GM12878 (cell line): ENCODE data around the gene MPIG6B. TPM values are rescaled to one million over a fixed set of nuclear protein-coding genes. Genes with fewer than 3 reads are reported as not detected.

Experiments
- ATAC-seq: fragments of 200-7000 bp; cut with Tn5 transposase; 3 replicates; pipeline ENCODE4 v1.9.1; 2020; ENCODE audit warnings: mild to moderate bottlenecking, moderate library complexity
- BruUV-seq: library from RNA; stranded (reverse); fragments of 400-500 nt; replicated peaks from 2 replicates; lab custom pipeline; 2021; lab: Mats Ljungman, UMichigan
- CTCF ChIA-PET: fragments of 300-600 bp; sonication (Branson Sonifier 250); formaldehyde crosslinking; extraction: SDS; loops from one replicate; lab custom pipeline; 2021; ENCODE audit warnings: inconsistent platforms; lab: Yijun Ruan, JAX
- POLR2A ChIA-PET: fragments of 350-600 bp; formaldehyde crosslinking; extraction: SDS; loops from one replicate; lab custom pipeline; 2021; ENCODE audit warnings: inconsistent platforms; lab: Charles Lee
- RAD21 ChIA-PET: fragments of 300-600 bp; sonication (Branson Sonifier 250); formaldehyde crosslinking; loops from one replicate; lab custom pipeline; 2023; ENCODE audit warnings: antibody characterized with exemption; ENCODE audit not compliant: unreplicated experiment; lab: Charles Lee
- SMC1A ChIA-PET: fragments of 300-600 bp; sonication (Branson Sonifier 250); formaldehyde crosslinking; loops from one replicate; lab custom pipeline; 2023; ENCODE audit not compliant: unreplicated experiment, uncharacterized antibody; lab: Charles Lee
- DNase-seq: peaks from one replicate; pipeline ENCODE4 v3.0.0-alpha.2; 2011; ENCODE audit warnings: low read depth, low spot score
- FAIRE-seq: peaks from 3 replicates; lab custom pipeline; 2011; peaks lifted over from hg19 to GRCh38; lab: Jason Lieb, UNC
- H2AFZ ChIP-seq: 2 replicates; pipeline ENCODE4 v1.6.0; 2011; ENCODE audit warnings: low read depth, low read length, control low read depth; ENCODE audit not compliant: control insufficient read depth
- H3K27ac ChIP-seq: 2 replicates; pipeline ENCODE4 v1.5.1; 2011; ENCODE audit warnings: control low read depth; ENCODE audit not compliant: control insufficient read depth, insufficient read depth
- H3K27me3 ChIP-seq, 2 experiments: replicated peaks in 1 of 2; 2 replicates each; pipeline versions ENCODE4 v1.6.0 to v1.6.1; 2011; ENCODE audit warnings: low read length in 1 of 2; ENCODE audit not compliant: control insufficient read depth in 2 of 2, insufficient read depth in 2 of 2
- H3K36me3 ChIP-seq, 2 experiments: 2 replicates each; pipeline ENCODE4 v1.5.1; 2011; ENCODE audit warnings: low read length in 1 of 2; ENCODE audit not compliant: control insufficient read depth in 2 of 2, insufficient read depth in 2 of 2
- H3K4me1 ChIP-seq: 2 replicates; pipeline ENCODE4 v1.6.1; 2011; ENCODE audit warnings: mild to moderate bottlenecking, low read length, moderate library complexity, mixed read lengths; ENCODE audit not compliant: control insufficient read depth, insufficient read depth
- H3K4me2 ChIP-seq: 2 replicates; pipeline ENCODE4 v1.6.0; 2011; ENCODE audit warnings: control low read depth; ENCODE audit not compliant: control insufficient read depth, insufficient read depth
- H3K4me3 ChIP-seq: fragments of 200-600 bp; sonication (generic); 2 replicates; pipeline ENCODE4 v1.5.1; 2016
- H3K79me2 ChIP-seq: 2 replicates; pipeline ENCODE4 v1.6.0; 2011; ENCODE audit warnings: low read length; ENCODE audit not compliant: control insufficient read depth, insufficient read depth
- H3K9ac ChIP-seq: 2 replicates; pipeline ENCODE4 v1.8.0; 2011; ENCODE audit warnings: low read length, control low read depth, mixed read lengths; ENCODE audit not compliant: control insufficient read depth, insufficient read depth
- H3K9me3 ChIP-seq: replicated peaks from 3 replicates; pipeline ENCODE4 v1.5.1; 2011; ENCODE audit warnings: mild to moderate bottlenecking, low read length; ENCODE audit not compliant: control insufficient read depth, insufficient read depth
- H4K20me1 ChIP-seq: 2 replicates; pipeline ENCODE4 v1.6.0; 2011; ENCODE audit not compliant: control insufficient read depth, insufficient read depth
- BACH1 ChIP-seq: fragments of 450-650 bp; IDR thresholded peaks from 2 replicates; pipeline ENCODE4 v1.6.1; 2017; ENCODE audit warnings: mild to moderate bottlenecking, borderline replicate concordance
- BCL3 ChIP-seq: IDR thresholded peaks from 2 replicates; pipeline ENCODE4 v1.6.1; 2011; ENCODE audit warnings: borderline replicate concordance, low read depth, mild to moderate bottlenecking, moderate library complexity, low read length; ENCODE audit not compliant: insufficient read depth, poor library complexity, severe bottlenecking
- CBX5 ChIP-seq: sonication (generic); IDR thresholded peaks from 2 replicates; pipeline ENCODE4 v1.6.1; 2016; ENCODE audit warnings: low read depth, moderate library complexity, mild to moderate bottlenecking, inconsistent platforms
- CTCF ChIP-seq, 3 experiments: IDR thresholded peaks in 2 of 3; conservative IDR thresholded peaks in 1 of 3; 2 replicates each; pipeline ENCODE4 v1.5.1; 2011; ENCODE audit warnings: low read depth in 3 of 3, low read length in 3 of 3, mild to moderate bottlenecking in 3 of 3, control low read depth in 2 of 3, moderate library complexity in 2 of 3, inconsistent platforms in 1 of 3, mixed read lengths in 1 of 3; ENCODE audit not compliant: control insufficient read depth in 2 of 3, insufficient read depth in 1 of 3; ENCODE audit errors: extremely low read depth in 1 of 3
- GATAD2B ChIP-seq: fragments of 450-650 bp; conservative IDR thresholded peaks from 2 replicates; pipeline ENCODE4 v1.6.1; 2017; ENCODE audit warnings: low read depth, mild to moderate bottlenecking, moderate library complexity
- JUNB ChIP-seq: IDR thresholded peaks from 2 replicates; pipeline ENCODE4 v1.6.1; 2016; ENCODE audit warnings: antibody characterized with exemption, mild to moderate bottlenecking
- MEF2A ChIP-seq: IDR thresholded peaks from 2 replicates; pipeline ENCODE4 v1.6.1; 2011; ENCODE audit warnings: low read depth, mild to moderate bottlenecking, low read length, moderate library complexity; ENCODE audit not compliant: insufficient read depth
- MXI1 ChIP-seq: fragments of 150-350 bp; IDR thresholded peaks from 2 replicates; pipeline ENCODE4 v1.6.1; 2011; ENCODE audit warnings: low read depth, mild to moderate bottlenecking, inconsistent platforms, low read length, improper control_type of control experiment
- MYC ChIP-seq: IDR thresholded peaks from 2 replicates; pipeline ENCODE4 v1.6.1; 2011; ENCODE audit warnings: mild to moderate bottlenecking, low read length, moderate library complexity, inconsistent platforms; ENCODE audit not compliant: insufficient read depth, insufficient replicate concordance, insufficient read length, severe bottlenecking
- RELA ChIP-seq: fragments of 450-650 bp; IDR thresholded peaks from 2 replicates; pipeline ENCODE4 v1.8.0; 2014; ENCODE audit warnings: borderline replicate concordance; ENCODE audit not compliant: partially characterized antibody
- SMC3 ChIP-seq: IDR thresholded peaks from 2 replicates; pipeline ENCODE4 v1.6.1; 2011; ENCODE audit warnings: low read length, improper control_type of control experiment, borderline replicate concordance
- ZBTB33 ChIP-seq: fragments of 450-650 bp; IDR thresholded peaks from 2 replicates; pipeline ENCODE4 v1.6.1; 2017; ENCODE audit warnings: mild to moderate bottlenecking
- WGBS: methylation state at CpG from one replicate; pipeline ENCODE4 v1.1.6; 2016; ENCODE audit warnings: low lambda C conversion rate; ENCODE audit not compliant: insufficient replicate concordance, insufficient coverage; ENCODE audit errors: missing lambda C conversion rate; 5-methylcytosine and 5-hydroxymethylcytosine counted together
- in situ Hi-C: fragments of 300-500 bp; cut with MboI; formaldehyde crosslinking; loops from 9 replicates; pipeline ENCODE4 v1.14.3; 2018; ENCODE audit warnings: mixed read lengths
- intact Hi-C: fragments of 100-400 bp; cut with micrococcal nuclease; formaldehyde crosslinking; loops from one replicate; pipeline ENCODE4 v1.14.2; 2022; ENCODE audit not compliant: unreplicated experiment
- polyA plus RNA-seq, 11 experiments: library from polyadenylated mRNA; depleted of rRNA in 4 of 11; unstranded in 6 of 11; stranded (reverse) in 5 of 11; fragments of >200 nt; fragmentation: Nextera tagmentation in 4 of 11; fragmentation: Illumina TruSeq in 1 of 11; extraction: Ambion mirVana in 4 of 11; extraction: Trizol in 1 of 11; gene quantifications; 1 replicate in 1 of 11; 2 replicates in 10 of 11; pipeline versions ENCODE4 v1.2.1 to v1.2.3, GENCODE V29; 2011 to 2016; ENCODE audit warnings: inconsistent platforms in 2 of 11, missing spikeins in 2 of 11, low read depth in 1 of 11
- total RNA-seq, 4 experiments: library from RNA; depleted of rRNA in 3 of 4; stranded (reverse); fragments of >200 nt in 3 of 4; fragmentation: Illumina TruSeq in 1 of 4; extraction: Trizol in 1 of 4; gene quantifications; 2 replicates each; pipeline versions ENCODE4 v1.2.1 to v1.2.3, GENCODE V29; 2013 to 2021

The MPIG6B gene
- total and polyA plus RNA-seq, 10 of the 15 experiments (the other 5 are each of a cell fraction or from before 2014, with no cell fraction given): not detected

GRCh38 chr6:31718265-31718664, 4.9 kb upstream of the MPIG6B start:
- TF ChIP-seq BACH1 (no peak), JUNB (no peak), MYC (no peak)
- TF ChIP-seq, all 136 proteins: peak for 0
- ChIA-PET SMC1A (interaction anchor here (1.0 kb wide), 1 partner anchor 51 kb away, joined by 3 read pairs; no protein-coding TSS in a partner anchor), CTCF (no interaction called here), POLR2A (interaction anchor here (0.8 kb wide), 1 partner anchor 88 kb away, joined by 3 read pairs; the partner anchor contains the start of gene LSM2), RAD21 (no interaction called here)
- H3K4me2 ChIP-seq: no peak overlapping the region
- no peaks in the 10 kb centered on the region for H3K4me1 ChIP-seq
- H4K20me1 ChIP-seq: no peaks in the 10 kb centered on the region
- ATAC-seq: no peak
- no peak overlapping the region for H3K4me3 ChIP-seq
- no peak overlapping the region for H3K27ac ChIP-seq
- no peaks in the 10 kb centered on the region for H3K9me3 ChIP-seq
- 80% methylated on average over 1 of the region's 1 CpG for WGBS
- H3K36me3 ChIP-seq: no peaks in the 10 kb centered on the region
- H3K79me2 ChIP-seq: no peaks in the 10 kb centered on the region
- in situ Hi-C loops: no loop called here
- H2AFZ ChIP-seq: no peak overlapping the region
- no TSS peak for BruUV-seq
- no peak for DNase-seq
- no peak overlapping the region for H3K9ac ChIP-seq
- intact Hi-C loops: no loop called here
- H3K27me3 ChIP-seq: peaks cover 0 to 2% of the 10 kb centered on the region in 2 experiments; a peak in 2 of 4 replicates
- no peak for FAIRE-seq

GRCh38 chr6:31719001-31719400, 4.2 kb upstream of the MPIG6B start:
- ChIA-PET POLR2A (interaction anchor here (0.8 kb wide), 1 partner anchor 87 kb away, joined by 3 read pairs; the partner anchor contains the start of gene LSM2), CTCF (no interaction called here)
- no peak for TF ChIP-seq SMC3
- no peak for TF ChIP-seq CBX5
- no peak for TF ChIP-seq MEF2A
- no peak for TF ChIP-seq RELA
- no peak for TF ChIP-seq ZBTB33
- no peak for TF ChIP-seq CTCF (IDR thresholded peaks at IDR 0.05 in 2 of 3, conservative IDR thresholded peaks at IDR 0.05 in 1 of 3; ENCODE audit: control insufficient read depth in 2 of 3, extremely low read depth in 1 of 3, insufficient read depth in 1 of 3, low read depth in 3 of 3, low read length in 3 of 3)
- no peak for TF ChIP-seq MXI1
- no peak for TF ChIP-seq BCL3
- TF ChIP-seq GATAD2B: no peak

More at GRCh38 chr6:31719001-31719400, 4.2 kb upstream of the MPIG6B start:
- in situ Hi-C loops (no loop called here), intact Hi-C loops (no loop called here)
- no peaks in the 10 kb centered on the region for H3K36me3 ChIP-seq
- no peak overlapping the region for H3K4me2 ChIP-seq
- no peaks in the 10 kb centered on the region for H3K79me2 ChIP-seq
- no peak for DNase-seq
- H2AFZ ChIP-seq: no peak overlapping the region
- no peak for FAIRE-seq
- 33% methylated on average over 6 of the region's 6 CpGs for WGBS
- ChIA-PET SMC1A (no interaction called here), RAD21 (no interaction called here)
- no peaks in the 10 kb centered on the region for H4K20me1 ChIP-seq
- H3K9ac ChIP-seq: no peak overlapping the region
- H3K4me1 ChIP-seq: no peaks in the 10 kb centered on the region
- no peak overlapping the region for H3K27ac ChIP-seq
- H3K4me3 ChIP-seq: no peak overlapping the region
- no peak for ATAC-seq
- no TSS peak for BruUV-seq
- H3K9me3 ChIP-seq: no peaks in the 10 kb centered on the region
- no peaks in the 10 kb centered on the region; a peak in 2 of 4 replicates for H3K27me3 ChIP-seq
